HG02759 (cell line): Measurements from ENCODE around the gene MGMT.

Experiments used
- ATAC-seq: cut with Tn5 transposase; IDR thresholded peaks from one replicate; pipeline ENCODE4 v1.9.1; 2021; ENCODE audit warnings: mild to moderate bottlenecking, moderate library complexity; ENCODE audit not compliant: unreplicated experiment

Gene MGMT

DNA sequence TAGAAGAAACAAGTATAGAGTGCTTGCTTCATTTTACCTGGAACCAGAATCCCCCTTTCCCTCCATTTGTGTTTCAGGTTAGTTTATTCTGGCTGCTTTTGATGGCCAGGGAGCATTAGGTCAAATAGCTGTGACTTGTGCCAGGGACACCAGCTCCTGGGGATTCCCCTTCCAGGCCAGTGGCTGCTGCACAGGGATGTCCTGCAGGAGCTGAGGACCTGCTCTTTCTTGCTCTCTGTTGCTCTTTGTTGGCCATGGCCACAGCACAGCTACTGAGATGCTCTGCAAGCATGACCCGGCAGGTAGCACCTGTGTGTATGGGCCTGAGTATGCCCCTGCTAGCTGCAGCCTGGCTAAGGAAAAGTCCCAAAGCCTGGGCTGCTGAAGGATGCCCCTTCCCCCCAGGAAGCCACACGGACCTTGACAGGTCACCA, 288.1 kb downstream of the MGMT start:
- no peak for ATAC-seq

GRCh38 chr10:129755621-129756020, 288.6 kb downstream of the MGMT start:
- no peak for ATAC-seq

DNA sequence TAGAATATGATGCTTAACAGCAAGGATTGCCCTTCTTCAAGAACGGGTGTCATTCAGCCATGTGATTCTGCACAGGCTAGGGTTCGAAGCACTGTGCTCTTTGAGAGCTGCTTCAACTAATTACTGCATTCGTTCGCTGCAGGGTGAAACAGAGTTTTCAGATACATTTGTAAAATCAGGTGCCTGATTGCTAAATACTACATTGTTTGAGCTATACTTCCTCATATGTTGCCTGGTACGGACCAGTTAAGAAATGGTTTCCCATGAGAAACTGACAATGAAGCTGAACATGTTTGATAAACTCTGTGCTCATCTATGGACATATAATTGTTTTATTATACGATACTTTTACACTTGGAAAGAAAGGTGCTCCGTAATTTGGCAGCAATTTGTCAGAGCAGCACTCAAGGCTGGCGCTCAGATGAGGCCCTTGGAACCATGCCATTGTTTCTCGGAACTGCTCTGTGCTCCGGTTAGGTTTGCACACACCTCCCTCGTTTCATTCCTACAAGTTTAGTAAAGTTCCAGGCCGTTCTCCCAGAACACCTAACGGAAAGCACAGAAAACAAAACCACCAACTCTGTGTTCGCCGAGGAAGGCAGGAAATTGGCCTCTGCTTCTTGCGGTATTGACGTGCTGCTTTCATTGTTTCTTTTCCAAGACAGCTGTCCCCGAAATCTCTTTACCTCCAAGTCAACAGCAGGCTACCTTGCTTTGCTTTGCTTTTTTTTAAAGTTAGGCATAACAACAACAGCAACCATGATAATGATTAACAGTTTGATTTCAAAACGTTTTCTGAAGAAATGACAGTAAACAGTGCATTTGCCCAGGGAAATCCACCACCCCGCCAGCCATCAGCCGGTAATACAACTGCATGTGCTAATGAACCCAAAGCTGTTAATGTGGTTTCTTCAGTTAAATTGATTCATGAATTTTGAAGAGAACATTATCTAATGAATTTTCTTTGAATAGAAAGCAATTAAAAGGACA, 290.2 kb downstream of the MGMT start:
- ATAC-seq: no peak

GRCh38 chr10:129758207-129759021, 291.4 kb downstream of the MGMT start:
- no peak for ATAC-seq

DNA sequence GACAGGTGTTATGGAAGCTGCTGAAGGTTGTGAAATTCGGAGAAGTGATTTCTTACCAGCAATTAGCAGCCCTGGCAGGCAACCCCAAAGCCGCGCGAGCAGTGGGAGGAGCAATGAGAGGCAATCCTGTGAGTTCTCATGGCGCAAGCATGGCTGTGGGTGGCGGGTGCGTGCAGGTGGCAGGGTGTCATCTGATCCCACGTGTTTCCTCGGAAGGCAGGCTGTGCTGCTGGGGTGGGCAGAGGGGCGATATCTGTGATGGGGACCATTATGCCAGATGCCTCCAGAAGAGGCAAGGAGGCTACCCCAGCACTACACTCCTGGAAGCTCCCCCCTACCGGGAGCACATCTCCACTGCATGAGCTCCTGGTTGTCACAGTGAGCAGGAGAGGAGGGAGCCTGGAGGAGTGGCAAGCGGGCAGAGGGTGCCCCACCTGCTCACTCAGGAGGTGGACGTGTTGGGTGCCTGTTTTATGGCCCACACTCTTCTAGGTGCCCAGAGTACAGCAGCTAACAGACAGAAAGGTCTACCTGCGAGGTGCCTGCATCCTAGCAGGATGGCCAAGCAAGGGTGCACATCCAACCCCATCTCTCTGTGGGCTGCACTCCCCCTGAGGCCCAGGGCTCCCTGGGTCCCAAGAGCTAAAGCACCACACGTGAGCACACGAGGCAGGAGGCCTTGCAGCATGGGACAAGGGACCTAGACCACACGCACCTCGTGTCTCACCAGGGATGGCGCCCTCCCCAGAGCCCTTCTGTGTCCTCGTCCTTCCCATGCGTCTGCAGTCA, 292.4 kb downstream of the MGMT start:
- ATAC-seq: no peak

- no peak for ATAC-seq
These were observed 292.9 kb downstream of the MGMT start for GRCh38 chr10:129760003-129760315.

GRCh38 chr10:129760416-129760815, 293.4 kb downstream of the MGMT start:
- no peak for ATAC-seq

GRCh38 chr10:129761197-129761972, 294.3 kb downstream of the MGMT start:
- ATAC-seq: no peak

DNA sequence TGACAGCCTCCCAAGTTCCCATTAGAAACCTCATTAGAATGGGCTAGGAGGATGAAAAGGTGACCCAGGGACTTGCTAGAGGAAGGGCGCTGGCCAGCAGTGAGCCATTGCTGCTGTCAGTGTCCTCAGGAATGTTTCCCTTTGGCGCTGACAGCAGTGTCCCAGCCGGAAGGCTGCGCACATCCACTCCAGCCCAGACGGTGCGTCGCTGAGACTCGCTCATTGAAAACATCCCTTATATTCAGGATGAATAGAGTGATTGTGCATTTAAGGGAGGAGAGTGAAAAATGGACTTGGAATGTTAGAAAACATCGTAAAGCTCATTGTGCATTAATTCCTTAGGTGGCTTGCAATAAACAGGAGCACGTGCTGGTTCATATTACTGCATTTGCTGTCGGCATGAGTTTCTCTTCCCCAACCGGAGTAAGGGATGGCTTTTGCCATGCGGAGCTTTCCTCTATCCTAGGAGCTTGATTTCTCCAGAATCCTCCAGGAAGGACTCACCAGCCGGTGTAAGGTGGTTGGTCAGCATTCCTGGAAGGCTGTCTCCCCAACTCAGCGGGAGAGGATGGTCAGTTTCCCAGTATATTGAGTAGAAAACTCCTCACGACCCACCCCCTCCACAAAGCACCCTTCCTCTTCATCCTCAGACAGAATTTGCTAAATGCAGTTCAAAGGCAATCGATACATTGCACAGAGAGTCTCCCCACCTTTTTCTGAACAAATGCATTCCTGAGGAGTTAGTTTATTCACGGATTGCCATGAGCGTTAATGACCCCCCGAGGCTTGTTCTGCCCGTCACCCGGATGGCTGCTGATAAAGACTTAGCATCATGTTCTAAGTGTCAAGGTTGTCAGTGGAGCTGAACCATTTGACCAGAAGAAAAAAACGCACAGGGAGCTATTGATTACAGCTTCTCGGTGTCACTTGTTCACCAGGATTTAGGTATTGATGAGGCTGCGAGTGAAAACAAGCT, 295.2 kb downstream of the MGMT start:
- ATAC-seq: no peak

- no peak for ATAC-seq
These were observed 297.2 kb downstream of the MGMT start for GRCh38 chr10:129764011-129764900.

DNA sequence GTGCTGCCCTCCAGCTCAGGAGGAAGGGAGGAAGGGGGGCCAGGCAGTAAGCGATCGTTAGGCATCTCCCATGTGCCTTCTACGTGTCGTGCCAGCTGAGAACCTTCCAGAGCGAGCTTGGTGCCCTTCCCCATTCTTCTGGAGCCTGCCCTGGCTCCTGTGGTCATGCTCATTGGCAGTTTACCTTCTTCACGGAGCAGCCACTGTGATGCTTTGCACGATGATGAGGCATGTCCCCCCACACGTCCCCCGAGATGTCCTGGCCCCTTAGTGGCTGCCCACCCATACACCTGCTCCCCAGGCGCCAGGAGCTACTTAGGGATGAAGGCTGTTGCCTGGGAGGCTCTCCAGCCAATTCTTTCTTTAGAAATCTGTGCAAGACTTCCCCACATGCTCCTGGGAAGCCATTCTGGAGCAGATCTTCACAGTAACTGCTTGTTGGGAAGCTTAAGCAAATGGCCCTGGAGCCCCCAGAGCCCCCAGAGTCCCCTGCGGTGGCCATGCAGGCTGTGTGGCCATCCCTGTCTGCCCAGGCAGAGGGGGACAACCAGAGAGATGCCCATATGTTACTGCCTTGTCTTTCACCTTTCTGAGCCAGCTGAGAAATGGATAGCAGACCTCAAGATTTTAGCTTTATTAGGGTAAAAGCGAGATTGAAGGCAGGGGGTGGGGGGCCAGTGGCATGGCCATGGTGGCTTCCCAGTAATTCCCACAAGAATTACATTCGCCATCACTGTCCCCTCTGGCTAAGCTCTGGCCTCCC, 298.0 kb downstream of the MGMT start:
- no peak for ATAC-seq

DNA sequence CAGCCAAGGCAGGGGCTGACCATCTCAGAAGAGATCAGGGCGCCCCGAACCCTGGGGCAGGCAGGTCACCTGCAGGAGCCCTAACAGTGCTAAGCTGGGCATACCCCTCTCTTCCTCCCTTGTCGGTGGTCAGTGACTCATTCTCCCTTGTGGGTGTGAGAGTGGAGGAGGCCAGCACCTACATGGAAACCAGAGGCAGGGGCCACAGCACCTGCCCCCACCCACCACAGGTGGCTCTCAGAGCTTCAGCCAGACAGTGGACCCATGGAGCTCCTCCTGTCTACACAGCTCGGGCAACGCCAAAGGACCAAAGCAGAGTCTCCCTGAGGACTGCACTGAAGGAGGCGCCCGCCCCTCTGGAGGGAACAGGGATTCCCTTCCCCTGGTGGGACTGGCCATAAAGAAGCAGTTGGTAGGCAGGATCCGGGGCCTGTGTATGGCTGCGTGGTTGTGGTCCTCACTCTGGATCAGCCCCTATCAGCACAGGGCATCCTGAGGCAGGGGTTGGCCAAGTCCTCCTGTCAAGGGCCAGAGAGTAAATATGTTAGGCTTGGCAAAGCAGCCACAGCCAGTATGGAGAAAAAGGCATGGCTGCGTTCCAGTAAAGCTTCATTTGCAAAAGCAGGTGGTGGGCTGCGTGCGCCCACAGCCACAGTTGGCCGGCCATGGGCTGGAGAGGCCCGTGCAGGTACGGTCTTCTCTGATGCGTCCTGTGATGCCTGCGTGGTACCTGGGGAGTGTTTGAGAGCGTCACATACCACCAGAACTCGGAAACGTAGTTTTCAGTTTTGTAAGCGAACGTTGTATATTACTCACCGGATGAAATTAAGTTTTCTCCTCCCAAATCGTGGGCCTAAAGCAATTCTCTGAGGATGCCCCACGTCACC, 298.9 kb downstream of the MGMT start:
- ATAC-seq: no peak

DNA sequence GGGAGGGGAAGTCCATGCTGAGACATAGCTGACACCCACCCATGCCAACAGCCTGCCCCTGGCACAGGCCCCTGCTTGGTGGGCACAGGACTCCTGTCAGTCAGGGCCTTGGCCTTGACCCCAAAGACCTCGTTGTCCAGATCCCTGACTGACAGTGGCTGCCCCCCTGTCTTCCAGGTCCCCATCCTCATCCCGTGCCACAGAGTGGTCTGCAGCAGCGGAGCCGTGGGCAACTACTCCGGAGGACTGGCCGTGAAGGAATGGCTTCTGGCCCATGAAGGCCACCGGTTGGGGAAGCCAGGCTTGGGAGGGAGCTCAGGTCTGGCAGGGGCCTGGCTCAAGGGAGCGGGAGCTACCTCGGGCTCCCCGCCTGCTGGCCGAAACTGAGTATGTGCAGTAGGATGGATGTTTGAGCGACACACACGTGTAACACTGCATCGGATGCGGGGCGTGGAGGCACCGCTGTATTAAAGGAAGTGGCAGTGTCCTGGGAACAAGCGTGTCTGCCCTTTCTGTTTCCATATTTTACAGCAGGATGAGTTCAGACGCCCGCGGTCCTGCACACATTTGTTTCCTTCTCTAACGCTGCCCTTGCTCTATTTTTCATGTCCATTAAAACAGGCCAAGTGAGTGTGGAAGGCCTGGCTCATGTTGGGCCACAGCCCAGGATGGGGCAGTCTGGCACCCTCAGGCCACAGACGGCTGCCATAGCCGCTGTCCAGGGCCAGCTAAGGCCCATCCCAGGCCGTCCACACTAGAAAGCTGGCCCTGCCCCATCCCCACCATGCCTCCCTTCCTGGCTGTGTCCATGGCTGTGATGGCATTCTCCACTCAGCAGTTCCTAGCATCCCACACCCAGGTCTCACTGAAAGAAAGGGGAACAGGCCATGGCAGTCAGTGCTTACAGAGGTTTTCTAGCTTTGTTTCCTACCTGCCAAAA, 299.8 kb downstream of the MGMT start:
- no peak for ATAC-seq

GRCh38 chr10:129767751-129768150, 300.7 kb downstream of the MGMT start:
- ATAC-seq: no peak
